AG09319 (cell line): ENCODE results near the gene RFC1.

Experiments used
- DNase-seq: peaks from one replicate; pipeline ENCODE4 v3.0.0-alpha.2; 2010; ENCODE audit warnings: low read depth; ENCODE audit errors: extremely low read depth
- CTCF ChIP-seq: IDR thresholded peaks from 2 replicates; pipeline ENCODE4 v1.5.1; 2011; ENCODE audit warnings: low read depth, mild to moderate bottlenecking, inconsistent platforms, low read length, moderate library complexity

Gene RFC1

GRCh38 chr4:39255266-39255665, 110.9 kb downstream of the RFC1 start:
- DNase-seq = no peak
- no peak for TF ChIP-seq CTCF

- TF ChIP-seq CTCF = no peak
- DNase-seq = no peak
These were observed 122.7 kb downstream of the RFC1 start for GRCh38 chr4:39243462-39243861.
